A673 (cell line): ENCODE measurements around the gene IMMP2L. TPM values are rescaled to one million over a fixed set of nuclear protein-coding genes. Genes with fewer than 3 reads are reported as not detected.

ENCODE experiments used
- BruUV-seq: library from RNA; stranded (reverse); fragments of 400-500 nt; replicated peaks from 2 replicates; lab custom pipeline; 2021; lab: Mats Ljungman, UMichigan
- CTCF ChIA-PET: fragments of 300-600 bp; sonication (Branson Sonifier 250); formaldehyde crosslinking; loops from one replicate; lab custom pipeline; 2022; ENCODE audit warnings: antibody characterized with exemption; lab: Charles Lee
- POLR2A ChIA-PET: fragments of 300-600 bp; sonication (Branson Sonifier 250); formaldehyde crosslinking; loops from one replicate; lab custom pipeline; 2022; ENCODE audit warnings: antibody characterized with exemption; ENCODE audit not compliant: low non-redundant PET; lab: Charles Lee
- DNase-seq: peaks from one replicate; pipeline ENCODE4 v3.0.0-alpha.2; 2015; ENCODE audit warnings: low spot score
- H3K27ac ChIP-seq: fragments of 200-600 bp; sonication (generic); 2 replicates; pipeline ENCODE4 v1.5.1; 2016; ENCODE audit warnings: mixed run types, low read depth, mild to moderate bottlenecking, mixed read lengths, antibody characterized with exemption, low read length; ENCODE audit not compliant: poor library complexity, severe bottlenecking
- H3K27me3 ChIP-seq: fragments of 200-600 bp; sonication (generic); replicated peaks from 2 replicates; pipeline ENCODE4 v1.6.1; 2017; ENCODE audit warnings: mixed run types, low read depth, mild to moderate bottlenecking, mixed read lengths, antibody characterized with exemption, low read length; ENCODE audit not compliant: insufficient read depth, poor library complexity
- H3K36me3 ChIP-seq: fragments of 200-600 bp; sonication (generic); 2 replicates; pipeline ENCODE4 v1.6.1; 2016; ENCODE audit warnings: mixed run types, mild to moderate bottlenecking, mixed read lengths, antibody characterized with exemption, low read length; ENCODE audit not compliant: insufficient read depth, poor library complexity, severe bottlenecking
- H3K4me1 ChIP-seq: fragments of 200-600 bp; sonication (generic); 2 replicates; pipeline ENCODE4 v1.6.1; 2017; ENCODE audit warnings: mixed run types, mild to moderate bottlenecking, mixed read lengths, antibody characterized with exemption, low read length; ENCODE audit not compliant: insufficient read depth, poor library complexity, severe bottlenecking
- H3K4me3 ChIP-seq: fragments of 200-600 bp; sonication (generic); 2 replicates; pipeline ENCODE4 v1.5.1; 2016; ENCODE audit warnings: low read depth, mixed run types, mild to moderate bottlenecking, mixed read lengths, low read length; ENCODE audit not compliant: poor library complexity, severe bottlenecking
- H3K9me3 ChIP-seq: fragments of 200-600 bp; sonication (generic); 2 replicates; pipeline ENCODE4 v1.6.1; 2016; ENCODE audit warnings: mixed run types, low read depth, mild to moderate bottlenecking, mixed read lengths, antibody characterized with exemption, low read length; ENCODE audit not compliant: poor library complexity, severe bottlenecking
- EZH2 ChIP-seq: fragments of 200-600 bp; sonication (generic); IDR thresholded peaks from 2 replicates; pipeline ENCODE4 v1.6.1; 2017; ENCODE audit warnings: borderline replicate concordance, low read depth, mild to moderate bottlenecking, mixed read lengths, antibody characterized with exemption, low read length; ENCODE audit not compliant: poor library complexity, severe bottlenecking
- intact Hi-C: fragments of 100-400 bp; cut with micrococcal nuclease; formaldehyde crosslinking; loops from one replicate; pipeline ENCODE4 v1.10.0; 2022; ENCODE audit not compliant: unreplicated experiment
- total RNA-seq: library from RNA; stranded (reverse); gene quantifications from 2 replicates; pipeline ENCODE4 v1.2.3, GENCODE V29; 2021
- TF ChIP-seq, protein P1 (sequence below): fragments of 300-800, 200-600 bp; sonication (generic); conservative IDR thresholded peaks from 2 replicates; pipeline ENCODE4 v1.5.1; 2017; ENCODE audit warnings: low read depth, mild to moderate bottlenecking, antibody characterized with exemption, low read length, moderate library complexity, mixed read lengths

Gene IMMP2L
- total RNA-seq, 1 experiment from 2014 or later, result 10.0 TPM

DNA sequence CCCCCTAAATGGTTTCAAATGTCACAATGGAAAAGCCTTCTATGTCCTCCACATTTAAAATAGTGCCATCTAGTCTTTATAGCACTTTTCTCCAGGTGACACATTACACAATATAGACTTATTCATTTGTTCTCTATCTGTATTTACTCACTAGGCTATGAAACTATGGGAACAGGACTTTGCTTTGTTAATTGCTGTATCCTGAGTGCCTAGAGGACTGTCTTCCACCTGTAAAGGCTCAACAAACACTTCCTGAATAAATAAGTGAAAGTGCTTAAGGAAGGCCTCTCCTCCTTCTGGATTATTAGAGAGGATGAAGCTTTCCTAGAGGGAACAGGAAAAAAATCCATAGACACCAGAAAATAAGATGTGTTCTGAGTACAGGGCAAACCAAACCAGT, 868.9 kb downstream of the IMMP2L start:
- Histone ChIP-seq H3K36me3 (no peaks in the 10 kb centered on the region), H3K4me1 (no peaks in the 10 kb centered on the region), H3K27me3 (no peaks in the 10 kb centered on the region), H3K9me3 (no peaks in the 10 kb centered on the region), H3K4me3 (no peak overlapping the region), H3K27ac (no peak overlapping the region)
- ChIA-PET POLR2A (no interaction called here), CTCF (no interaction called here)
- DNase-seq, result no peak
- intact Hi-C loops, result no loop called here
- no TSS peak for BruUV-seq
- no peak for TF ChIP-seq EZH2
- TF ChIP-seq, protein P1, sequence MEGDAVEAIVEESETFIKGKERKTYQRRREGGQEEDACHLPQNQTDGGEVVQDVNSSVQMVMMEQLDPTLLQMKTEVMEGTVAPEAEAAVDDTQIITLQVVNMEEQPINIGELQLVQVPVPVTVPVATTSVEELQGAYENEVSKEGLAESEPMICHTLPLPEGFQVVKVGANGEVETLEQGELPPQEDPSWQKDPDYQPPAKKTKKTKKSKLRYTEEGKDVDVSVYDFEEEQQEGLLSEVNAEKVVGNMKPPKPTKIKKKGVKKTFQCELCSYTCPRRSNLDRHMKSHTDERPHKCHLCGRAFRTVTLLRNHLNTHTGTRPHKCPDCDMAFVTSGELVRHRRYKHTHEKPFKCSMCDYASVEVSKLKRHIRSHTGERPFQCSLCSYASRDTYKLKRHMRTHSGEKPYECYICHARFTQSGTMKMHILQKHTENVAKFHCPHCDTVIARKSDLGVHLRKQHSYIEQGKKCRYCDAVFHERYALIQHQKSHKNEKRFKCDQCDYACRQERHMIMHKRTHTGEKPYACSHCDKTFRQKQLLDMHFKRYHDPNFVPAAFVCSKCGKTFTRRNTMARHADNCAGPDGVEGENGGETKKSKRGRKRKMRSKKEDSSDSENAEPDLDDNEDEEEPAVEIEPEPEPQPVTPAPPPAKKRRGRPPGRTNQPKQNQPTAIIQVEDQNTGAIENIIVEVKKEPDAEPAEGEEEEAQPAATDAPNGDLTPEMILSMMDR, result no peak

DNA sequence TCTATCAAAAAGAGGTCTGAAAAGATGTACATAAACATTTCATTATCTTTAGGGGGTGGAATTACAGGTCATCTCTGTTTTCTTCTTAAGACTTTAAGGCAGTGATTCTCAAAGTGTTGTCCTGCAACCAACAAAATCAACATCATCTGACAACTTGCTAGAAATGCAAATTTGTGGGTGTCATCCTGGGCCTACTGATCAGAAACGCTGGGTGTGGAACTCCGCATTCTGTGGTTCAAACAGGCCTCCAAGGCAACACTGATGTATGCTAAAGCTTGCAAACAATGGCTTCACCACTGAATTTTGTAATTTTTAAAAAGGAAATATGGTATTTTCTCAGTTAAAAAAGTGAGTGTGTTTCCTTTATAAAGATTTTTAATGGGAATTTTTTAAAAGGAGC, 873.4 kb downstream of the IMMP2L start:
- no TSS peak for BruUV-seq
- H3K36me3 ChIP-seq, result no peaks in the 10 kb centered on the region
- POLR2A ChIA-PET, result no interaction called here

DNA sequence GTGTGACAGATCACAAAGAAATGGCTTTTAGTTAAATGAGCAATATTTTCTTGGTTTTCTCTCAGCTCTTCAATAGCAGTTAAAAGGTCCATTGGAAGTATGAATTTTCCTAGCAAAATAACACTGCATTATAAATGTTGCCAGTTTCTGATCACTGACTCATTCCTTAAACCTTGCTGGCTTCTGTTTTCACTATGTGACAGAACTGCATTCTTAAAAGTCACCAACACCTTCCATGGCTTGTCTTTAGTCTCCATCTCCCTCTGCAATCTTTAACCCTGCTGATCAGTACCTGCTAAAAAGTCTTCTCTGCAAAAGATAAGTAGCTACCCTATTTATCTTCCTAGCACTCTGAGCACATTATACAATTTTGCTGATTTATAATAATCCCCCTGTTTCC, 876.4 kb downstream of the IMMP2L start:
- no peak for DNase-seq
- H3K4me1 ChIP-seq, result no peaks in the 10 kb centered on the region
- BruUV-seq, result no TSS peak
- ChIA-PET CTCF (no interaction called here), POLR2A (no interaction called here)
- H3K27ac ChIP-seq, result no peak overlapping the region
- H3K36me3 ChIP-seq, result no peaks in the 10 kb centered on the region
- no peaks in the 10 kb centered on the region for H3K9me3 ChIP-seq
- intact Hi-C loops, result no loop called here
- no peaks in the 10 kb centered on the region for H3K27me3 ChIP-seq
- TF ChIP-seq EZH2, result no peak
- TF ChIP-seq, protein P1, result no peak
- H3K4me3 ChIP-seq, result no peak overlapping the region

More for the DNA sequence above, 873.4 kb downstream of the IMMP2L start:
- intact Hi-C loops, result no loop called here
- H3K27me3 ChIP-seq, result no peaks in the 10 kb centered on the region
- no peak for TF ChIP-seq EZH2
- TF ChIP-seq, protein P1, result no peak
- no peaks in the 10 kb centered on the region for H3K4me1 ChIP-seq
- CTCF ChIA-PET, result no interaction called here
- no peak overlapping the region for H3K27ac ChIP-seq
- no peak overlapping the region for H3K4me3 ChIP-seq
- H3K9me3 ChIP-seq, result no peaks in the 10 kb centered on the region
- DNase-seq, result no peak
